HepG2 (cell line): ENCODE measurements around the gene GPS1. TPM values are rescaled to one million over a fixed set of nuclear protein-coding genes. Genes with fewer than 3 reads are reported as not detected.

ENCODE experiments used
- AGO2 ChIP-seq: fragments of 200-400 bp; formaldehyde crosslinking; optimal IDR thresholded peaks from 2 replicates; pipeline ENCODE3; 2017; ENCODE audit warnings: mild to moderate bottlenecking, low read depth, low read length, moderate library complexity
- ELK4 ChIP-seq: sonication (generic); formaldehyde crosslinking; IDR thresholded peaks from 2 replicates; pipeline ENCODE4 v1.9.0; 2021; ENCODE audit warnings: missing genetic modification reagents, borderline replicate concordance
- HES4 ChIP-seq: sonication (generic); formaldehyde crosslinking; IDR thresholded peaks from 2 replicates; pipeline ENCODE4 v1.9.0; 2021; ENCODE audit warnings: mild to moderate bottlenecking, missing genetic modification reagents, borderline replicate concordance
- HNRNPK ChIP-seq: fragments of 200-400 bp; formaldehyde crosslinking; IDR thresholded peaks from 2 replicates; pipeline ENCODE4 v1.6.1; 2018; ENCODE audit warnings: low read length, low read depth, moderate library complexity, mild to moderate bottlenecking; ENCODE audit not compliant: poor library complexity, severe bottlenecking
- JUND ChIP-seq: sonication (generic); formaldehyde crosslinking; IDR thresholded peaks from 2 replicates; pipeline ENCODE4 v1.8.0; 2022; ENCODE audit warnings: mild to moderate bottlenecking, missing genetic modification reagents
- NAIF1 ChIP-seq: sonication (generic); formaldehyde crosslinking; IDR thresholded peaks from 2 replicates; pipeline ENCODE4 v1.5.0; 2020; ENCODE audit warnings: mild to moderate bottlenecking, missing genetic modification reagents, borderline replicate concordance
- NR1H2 ChIP-seq: sonication (generic); formaldehyde crosslinking; IDR thresholded peaks from 2 replicates; pipeline ENCODE4 v1.8.1; 2022; ENCODE audit warnings: low read depth, missing genetic modification reagents, borderline replicate concordance
- PRMT3 ChIP-seq: sonication (generic); formaldehyde crosslinking; IDR thresholded peaks from 2 replicates; pipeline ENCODE4 v1.8.1; 2022; ENCODE audit warnings: low read depth, mild to moderate bottlenecking, moderate library complexity, missing genetic modification reagents, borderline replicate concordance
- RBM39 ChIP-seq: fragments of 200-400 bp; formaldehyde crosslinking; IDR thresholded peaks from one replicate; pipeline ENCODE4 v1.6.1; 2018; ENCODE audit warnings: antibody characterized with exemption, mild to moderate bottlenecking, low read depth, low read length; ENCODE audit not compliant: poor library complexity, severe bottlenecking
- RFX5 ChIP-seq: IDR thresholded peaks from 2 replicates; pipeline ENCODE4 v1.6.1; 2011; ENCODE audit warnings: low read depth, low read length, improper control_type of control experiment
- SMARCC2 ChIP-seq: fragments of 450-650 bp; IDR thresholded peaks from 2 replicates; pipeline ENCODE4 v1.6.1; 2017; ENCODE audit warnings: antibody characterized with exemption, mild to moderate bottlenecking
- ZBTB7B ChIP-seq: sonication (generic); formaldehyde crosslinking; IDR thresholded peaks from 2 replicates; pipeline ENCODE4 v1.4.0; 2020; ENCODE audit warnings: missing genetic modification reagents
- ZNF12 ChIP-seq: sonication (generic); formaldehyde crosslinking; IDR thresholded peaks from 2 replicates; pipeline ENCODE4 v1.5.0; 2020; ENCODE audit warnings: missing genetic modification reagents
- ZNF333 ChIP-seq: sonication (generic); formaldehyde crosslinking; IDR thresholded peaks from 2 replicates; pipeline ENCODE4 v1.4.0; 2020; ENCODE audit warnings: mild to moderate bottlenecking, missing genetic modification reagents, borderline replicate concordance
- ZNF572 ChIP-seq: sonication (generic); formaldehyde crosslinking; IDR thresholded peaks from 2 replicates; pipeline ENCODE4 v1.5.1; 2020; ENCODE audit warnings: mild to moderate bottlenecking, missing genetic modification reagents
- ZNF878 ChIP-seq: sonication (generic); formaldehyde crosslinking; IDR thresholded peaks from 2 replicates; pipeline ENCODE4 v1.8.1; 2023; ENCODE audit warnings: mild to moderate bottlenecking, missing genetic modification reagents, moderate library complexity
- polyA plus RNA-seq, 8 experiments: library from polyadenylated mRNA; depleted of rRNA in 3 of 8; stranded (reverse) in 7 of 8; unstranded in 1 of 8; fragments of >200 nt; fragmentation: Illumina TruSeq in 4 of 8; extraction: Trizol in 4 of 8; gene quantifications; 2 replicates each; pipeline versions ENCODE4 v1.2.1 to v1.2.3, GENCODE V29; 2011 to 2016; ENCODE audit warnings: low read depth in 4 of 8, missing spikeins in 1 of 8, mixed read lengths in 1 of 8; ENCODE audit not compliant: insufficient read depth in 1 of 8
- total RNA-seq, 5 experiments: library from RNA; depleted of rRNA; stranded (reverse); fragments of >200 nt; fragmentation: Illumina TruSeq; extraction: Trizol; gene quantifications; 2 replicates each; pipeline ENCODE4 v1.2.3, GENCODE V29; 2016; ENCODE audit warnings: low read depth in 1 of 5
- TF ChIP-seq, protein P1 (sequence below): sonication (generic); formaldehyde crosslinking; IDR thresholded peaks from 2 replicates; pipeline ENCODE4 v1.5.1; 2020; ENCODE audit warnings: mild to moderate bottlenecking, missing genetic modification reagents, borderline replicate concordance
- TF ChIP-seq, protein P2 (sequence below): sonication (generic); formaldehyde crosslinking; IDR thresholded peaks from 2 replicates; pipeline ENCODE4 v1.5.1; 2020; ENCODE audit warnings: mild to moderate bottlenecking, missing genetic modification reagents

The GPS1 gene
- total and polyA plus RNA-seq, 2 of the 13 experiments (the other 11 are each of a cell fraction or from before 2014, with no cell fraction given): 124 to 128 TPM

- TF ChIP-seq, protein P1, sequence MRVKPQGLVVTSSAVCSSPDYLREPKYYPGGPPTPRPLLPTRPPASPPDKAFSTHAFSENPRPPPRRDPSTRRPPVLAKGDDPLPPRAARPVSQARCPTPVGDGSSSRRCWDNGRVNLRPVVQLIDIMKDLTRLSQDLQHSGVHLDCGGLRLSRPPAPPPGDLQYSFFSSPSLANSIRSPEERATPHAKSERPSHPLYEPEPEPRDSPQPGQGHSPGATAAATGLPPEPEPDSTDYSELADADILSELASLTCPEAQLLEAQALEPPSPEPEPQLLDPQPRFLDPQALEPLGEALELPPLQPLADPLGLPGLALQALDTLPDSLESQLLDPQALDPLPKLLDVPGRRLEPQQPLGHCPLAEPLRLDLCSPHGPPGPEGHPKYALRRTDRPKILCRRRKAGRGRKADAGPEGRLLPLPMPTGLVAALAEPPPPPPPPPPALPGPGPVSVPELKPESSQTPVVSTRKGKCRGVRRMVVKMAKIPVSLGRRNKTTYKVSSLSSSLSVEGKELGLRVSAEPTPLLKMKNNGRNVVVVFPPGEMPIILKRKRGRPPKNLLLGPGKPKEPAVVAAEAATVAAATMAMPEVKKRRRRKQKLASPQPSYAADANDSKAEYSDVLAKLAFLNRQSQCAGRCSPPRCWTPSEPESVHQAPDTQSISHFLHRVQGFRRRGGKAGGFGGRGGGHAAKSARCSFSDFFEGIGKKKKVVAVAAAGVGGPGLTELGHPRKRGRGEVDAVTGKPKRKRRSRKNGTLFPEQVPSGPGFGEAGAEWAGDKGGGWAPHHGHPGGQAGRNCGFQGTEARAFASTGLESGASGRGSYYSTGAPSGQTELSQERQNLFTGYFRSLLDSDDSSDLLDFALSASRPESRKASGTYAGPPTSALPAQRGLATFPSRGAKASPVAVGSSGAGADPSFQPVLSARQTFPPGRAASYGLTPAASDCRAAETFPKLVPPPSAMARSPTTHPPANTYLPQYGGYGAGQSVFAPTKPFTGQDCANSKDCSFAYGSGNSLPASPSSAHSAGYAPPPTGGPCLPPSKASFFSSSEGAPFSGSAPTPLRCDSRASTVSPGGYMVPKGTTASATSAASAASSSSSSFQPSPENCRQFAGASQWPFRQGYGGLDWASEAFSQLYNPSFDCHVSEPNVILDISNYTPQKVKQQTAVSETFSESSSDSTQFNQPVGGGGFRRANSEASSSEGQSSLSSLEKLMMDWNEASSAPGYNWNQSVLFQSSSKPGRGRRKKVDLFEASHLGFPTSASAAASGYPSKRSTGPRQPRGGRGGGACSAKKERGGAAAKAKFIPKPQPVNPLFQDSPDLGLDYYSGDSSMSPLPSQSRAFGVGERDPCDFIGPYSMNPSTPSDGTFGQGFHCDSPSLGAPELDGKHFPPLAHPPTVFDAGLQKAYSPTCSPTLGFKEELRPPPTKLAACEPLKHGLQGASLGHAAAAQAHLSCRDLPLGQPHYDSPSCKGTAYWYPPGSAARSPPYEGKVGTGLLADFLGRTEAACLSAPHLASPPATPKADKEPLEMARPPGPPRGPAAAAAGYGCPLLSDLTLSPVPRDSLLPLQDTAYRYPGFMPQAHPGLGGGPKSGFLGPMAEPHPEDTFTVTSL (CRISPR knock-in tag): no peak
- TF ChIP-seq ZNF333 (CRISPR knock-in tag): no peak; the same call in 1 of the 2 replicates
- peak; percentile 98 for TF ChIP-seq AGO2
- no peak for TF ChIP-seq NR1H2 (CRISPR knock-in tag)
- no peak for TF ChIP-seq PRMT3
- peak; percentile 76 for TF ChIP-seq ZBTB7B (CRISPR knock-in tag)
- TF ChIP-seq RFX5: no peak
- no peak for TF ChIP-seq SMARCC2
- TF ChIP-seq HNRNPK: peak; percentile 74
- peak; percentile 84 for TF ChIP-seq ZNF878 (CRISPR knock-in tag)
- no peak for TF ChIP-seq ZNF572
- peak; percentile 81; the same call in 1 of the 2 replicates for TF ChIP-seq JUND (CRISPR knock-in tag)
- TF ChIP-seq HES4 (CRISPR knock-in tag): 0 out of 2 replicates have a peak, but pooled peaks have one; percentile 17
- peak; percentile 60; the same call in 1 of the 2 replicates for TF ChIP-seq NAIF1
- peak; percentile 58 for TF ChIP-seq RBM39
- 0 out of 2 replicates have a peak, but pooled peaks have one; percentile 33 for TF ChIP-seq ZNF12 (CRISPR knock-in tag)
- no peak for TF ChIP-seq ELK4 (CRISPR knock-in tag)
- TF ChIP-seq, protein P2, sequence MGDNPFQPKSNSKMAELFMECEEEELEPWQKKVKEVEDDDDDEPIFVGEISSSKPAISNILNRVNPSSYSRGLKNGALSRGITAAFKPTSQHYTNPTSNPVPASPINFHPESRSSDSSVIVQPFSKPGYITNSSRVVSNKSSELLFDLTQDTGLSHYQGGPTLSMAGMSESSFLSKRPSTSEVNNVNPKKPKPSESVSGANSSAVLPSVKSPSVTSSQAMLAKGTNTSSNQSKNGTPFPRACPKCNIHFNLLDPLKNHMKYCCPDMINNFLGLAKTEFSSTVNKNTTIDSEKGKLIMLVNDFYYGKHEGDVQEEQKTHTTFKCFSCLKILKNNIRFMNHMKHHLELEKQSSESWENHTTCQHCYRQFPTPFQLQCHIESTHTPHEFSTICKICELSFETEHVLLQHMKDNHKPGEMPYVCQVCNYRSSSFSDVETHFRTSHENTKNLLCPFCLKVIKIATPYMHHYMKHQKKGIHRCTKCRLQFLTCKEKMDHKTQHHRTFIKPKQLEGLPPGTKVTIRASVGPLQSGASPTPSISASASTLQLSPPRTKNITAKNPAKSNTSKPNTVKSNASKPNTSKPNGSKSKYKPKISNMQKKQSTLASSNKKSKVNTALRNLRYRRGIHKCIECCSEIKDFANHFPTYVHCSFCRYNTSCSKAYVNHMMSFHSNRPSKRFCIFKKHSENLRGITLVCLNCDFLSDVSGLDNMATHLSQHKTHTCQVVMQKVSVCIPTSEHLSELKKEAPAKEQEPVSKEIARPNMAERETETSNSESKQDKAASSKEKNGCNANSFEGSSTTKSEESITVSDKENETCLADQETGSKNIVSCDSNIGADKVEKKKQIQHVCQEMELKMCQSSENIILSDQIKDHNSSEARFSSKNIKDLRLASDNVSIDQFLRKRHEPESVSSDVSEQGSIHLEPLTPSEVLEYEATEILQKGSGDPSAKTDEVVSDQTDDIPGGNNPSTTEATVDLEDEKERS (CRISPR knock-in tag): peak; percentile 86
Measured at GRCh38 chr17:82003411-82004381, 48.0 kb upstream of the GPS1 start (continued).
